OCI-M2 (cell line): ENCODE results near the gene CSNK1A1.
"Not testable (repeated sequence)": the region's sequence is repeated elsewhere in the genome, so short reads cannot be mapped to it uniquely, and the experiment has no call there.

ENCODE experiments used
- DNase-seq: peaks from one replicate; lab custom pipeline; 2025; ENCODE audit not compliant: unreplicated experiment; lab: John Stamatoyannopoulos, UW

Gene CSNK1A1

GRCh38 chr5:149551227-149552037, at the start of gene CSNK1A1:
Gene CSNK1A1, minus strand, starts transcription at chr5:149551439. Its CDS starts 475 bp downstream, at chr5:149550964.
- DNase-seq: peak; percentile 94

DNA sequence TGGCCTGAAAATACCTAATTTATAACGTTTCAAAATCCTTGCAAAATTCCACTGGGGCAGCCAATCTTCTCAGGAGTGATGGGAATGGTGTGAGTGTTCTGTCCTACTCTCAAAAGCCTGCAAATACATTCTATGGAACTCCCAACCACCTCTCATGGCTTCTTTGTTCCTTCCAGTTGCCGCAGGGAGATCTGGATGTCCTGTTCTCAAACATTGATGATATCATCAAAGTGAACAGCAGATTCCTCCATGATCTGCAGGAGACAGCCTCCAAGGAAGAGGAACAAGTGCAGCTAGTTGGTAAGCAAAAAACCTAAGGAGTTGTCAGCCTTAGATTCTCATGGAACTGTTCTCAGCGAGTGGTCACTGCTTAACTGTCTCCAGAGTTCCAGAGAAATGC, 49.7 kb upstream of the CSNK1A1 start:
- no peak for DNase-seq

GRCh38 chr5:149599375-149599774, 48.1 kb upstream of the CSNK1A1 start:
- DNase-seq: no peak

GRCh38 chr5:149598966-149599365, 47.7 kb upstream of the CSNK1A1 start:
- no peak for DNase-seq

- not testable (repeated sequence) for DNase-seq
These were observed 47.0 kb upstream of the CSNK1A1 start for GRCh38 chr5:149598234-149598633.

- DNase-seq: no peak
These were observed 46.4 kb upstream of the CSNK1A1 start for GRCh38 chr5:149597618-149598017.

GRCh38 chr5:149596712-149597111, 45.5 kb upstream of the CSNK1A1 start:
- DNase-seq: no peak

GRCh38 chr5:149595105-149595504, 43.9 kb upstream of the CSNK1A1 start:
- not testable (repeated sequence) for DNase-seq

GRCh38 chr5:149594206-149594895, 43.1 kb upstream of the CSNK1A1 start:
- DNase-seq: no peak

- no peak for DNase-seq
These were observed 42.1 kb upstream of the CSNK1A1 start for GRCh38 chr5:149593370-149593769.

DNA sequence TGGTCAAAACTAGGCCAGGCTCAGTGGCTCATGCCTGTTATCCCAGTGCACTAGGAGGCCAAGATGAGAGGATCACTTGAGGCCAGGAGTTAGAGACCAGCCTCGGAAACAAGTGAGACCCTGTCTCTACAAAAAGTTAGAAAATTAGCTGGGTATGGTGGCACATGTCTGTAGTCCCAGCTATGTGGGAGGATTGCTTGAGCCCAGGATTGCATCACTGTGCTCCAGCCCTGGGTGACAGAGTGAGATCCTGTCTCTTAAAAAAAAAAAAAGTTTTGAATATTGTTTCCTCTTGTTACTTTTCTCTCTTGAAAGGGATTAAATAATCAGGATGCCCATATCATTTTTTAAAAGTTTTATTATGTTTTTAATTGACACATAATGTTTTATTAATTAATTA, 37.7 kb upstream of the CSNK1A1 start:
- no peak for DNase-seq

GRCh38 chr5:149586708-149587318, 35.6 kb upstream of the CSNK1A1 start:
- no peak for DNase-seq

- no peak for DNase-seq
These were observed 34.7 kb upstream of the CSNK1A1 start for GRCh38 chr5:149585910-149586309.

- DNase-seq: no peak
These were observed 32.9 kb upstream of the CSNK1A1 start for GRCh38 chr5:149584121-149584520.

- no peak for DNase-seq
These were observed 32.2 kb upstream of the CSNK1A1 start for GRCh38 chr5:149583394-149583793.

DNA sequence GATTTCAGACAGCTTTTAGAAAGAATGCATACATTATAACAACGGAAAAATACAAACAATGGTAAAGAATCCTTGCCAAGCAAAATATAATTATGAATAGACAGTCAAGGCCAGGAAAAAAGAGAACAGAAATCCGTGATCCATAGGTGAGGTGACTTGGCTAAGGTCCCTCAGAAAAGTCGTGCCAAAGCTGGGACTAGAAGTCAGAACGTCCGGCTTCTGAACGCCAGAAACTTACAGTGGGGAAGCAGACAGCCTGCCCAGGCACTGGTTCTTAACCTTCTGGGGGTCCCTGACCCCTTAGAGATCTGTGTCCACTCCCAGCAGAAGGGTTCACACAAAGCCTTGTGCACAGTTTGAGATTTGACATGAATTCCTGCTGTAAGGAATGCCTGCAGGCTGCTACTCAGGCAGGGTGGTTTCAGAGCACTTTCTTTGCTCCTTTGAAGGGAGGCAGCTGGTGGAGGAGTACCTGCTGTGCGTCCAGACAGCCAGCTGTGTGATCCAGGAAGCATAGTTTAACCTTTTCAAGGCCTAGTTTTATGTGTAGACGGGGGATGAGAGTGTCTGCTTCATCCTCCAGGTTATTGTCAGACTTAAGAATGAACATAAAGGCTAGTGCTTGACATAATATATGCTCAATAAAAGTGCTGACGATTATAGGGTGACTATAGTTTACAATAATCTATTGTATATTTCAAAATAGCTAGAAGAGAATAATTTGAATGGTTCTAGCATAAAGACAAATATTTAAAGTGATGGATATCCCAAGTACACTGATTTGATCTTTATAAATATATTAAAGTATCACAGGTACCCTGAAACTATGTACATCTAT, 30.9 kb upstream of the CSNK1A1 start:
- no peak for DNase-seq

DNA sequence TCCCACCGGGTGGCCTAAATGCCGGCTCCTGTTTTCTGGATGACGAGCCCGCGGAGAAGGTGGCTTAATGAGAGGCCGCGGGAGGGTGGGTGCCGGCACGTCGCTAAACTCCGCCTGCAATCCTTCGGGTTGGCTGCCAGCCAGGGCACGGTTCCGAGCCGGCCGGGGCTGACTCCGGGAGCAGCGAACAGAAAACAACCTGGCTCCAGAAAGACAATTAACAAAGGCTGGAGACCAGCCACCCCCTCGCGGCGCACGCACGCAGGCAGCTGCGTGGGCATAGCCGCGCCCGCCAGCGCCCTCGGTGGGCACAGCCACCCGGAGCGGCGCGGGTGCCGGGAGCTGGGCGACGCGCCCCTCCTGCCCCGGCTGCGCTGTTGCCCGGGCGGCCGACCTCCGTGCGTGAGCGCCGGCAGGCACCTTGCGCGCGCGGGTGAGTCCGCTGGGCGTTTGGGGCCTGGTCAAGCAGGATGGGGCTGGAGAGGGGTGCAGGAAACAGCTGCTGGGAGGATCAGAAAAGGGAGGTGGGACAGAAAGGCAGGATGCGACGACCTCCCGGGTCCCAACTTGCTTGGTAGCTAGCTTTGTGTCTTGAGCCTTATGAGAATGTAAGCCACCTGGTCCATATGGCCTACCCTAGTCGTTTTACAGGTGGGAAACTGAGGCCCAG, 30.1 kb upstream of the CSNK1A1 start, which contains the start of gene ARHGEF37:
TSS of gene ARHGEF37 (plus strand) at position 307 of the 670 bp plus-strand sequence. CDS start 16,272 bp downstream, outside the sequence.
- no peak for DNase-seq

DNA sequence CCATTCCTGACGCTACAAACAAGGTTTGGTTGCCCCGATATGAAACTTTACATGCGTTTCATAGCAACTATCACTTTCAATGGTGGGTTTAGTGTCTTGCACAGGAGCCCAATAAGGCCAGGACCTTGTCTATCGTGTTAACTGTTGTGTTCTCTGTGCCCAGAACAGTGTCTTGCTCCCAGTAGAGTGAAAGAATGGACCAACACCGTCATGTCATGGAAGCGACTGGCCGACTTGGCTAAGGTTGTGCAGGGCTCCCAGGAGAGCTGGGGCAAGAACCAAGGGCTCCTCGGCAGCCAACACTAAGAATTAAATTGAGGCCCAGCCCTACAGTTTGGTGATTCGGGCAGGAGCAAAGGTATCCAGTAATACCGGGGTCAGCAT, 29.6 kb upstream of the CSNK1A1 start:
- DNase-seq: no peak

DNA sequence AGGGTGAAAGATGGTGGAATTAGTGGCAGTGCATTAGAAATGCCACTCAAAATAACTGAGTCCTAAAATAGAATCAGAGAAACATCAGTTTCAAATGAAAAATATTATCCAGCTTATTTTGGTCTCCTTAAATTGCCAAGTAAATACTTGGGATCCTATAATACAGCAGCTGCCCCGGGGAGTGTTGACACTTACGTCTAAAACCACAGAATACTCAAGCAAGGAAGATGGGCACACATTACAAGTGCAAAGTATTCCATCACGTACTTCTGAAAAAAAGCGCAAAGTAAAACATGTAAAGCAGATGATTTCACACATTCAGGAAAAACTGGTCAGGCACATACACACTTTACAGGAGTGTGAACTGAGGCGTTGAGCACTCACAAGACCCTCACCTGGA, 27.7 kb upstream of the CSNK1A1 start:
- no peak for DNase-seq

DNA sequence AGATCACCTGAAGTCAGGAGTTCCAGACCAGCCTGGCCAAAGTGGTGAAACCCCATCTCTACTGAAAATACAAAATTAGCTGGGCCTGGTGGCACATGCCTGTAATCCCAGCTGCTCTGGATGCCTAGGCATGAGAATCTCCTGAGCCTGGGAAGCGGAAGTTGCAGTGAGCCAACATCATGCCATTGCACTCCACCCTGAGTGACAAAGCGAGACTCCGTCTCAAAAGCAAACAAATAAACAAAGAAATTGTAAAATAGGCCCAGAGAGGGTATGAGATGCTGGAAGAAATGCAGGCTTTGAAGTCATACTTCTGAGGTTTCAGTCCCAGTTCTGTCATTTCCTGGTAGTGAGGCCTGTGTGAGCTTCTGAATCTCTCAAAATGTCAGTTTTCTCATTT, 24.8 kb upstream of the CSNK1A1 start:
- DNase-seq: no peak
